T-helper 1 cell treated with Interleukin-12 subunit alpha and Interleukin-12 subunit beta and Interleukin-4 antibody, amounts not matched to agents 30 μg/mL and 1 μg/mL, for 36 hours (primary cell): ENCODE measurements around the gene PGAP1.

Experiments
- H3K27ac Mint-ChIP-seq: one replicate; pipeline ENCODE4 v1.8.0; 2021; ENCODE audit warnings: mild to moderate bottlenecking, mixed read lengths
- H3K27me3 Mint-ChIP-seq: one replicate; pipeline ENCODE4 v1.8.0; 2021; ENCODE audit warnings: low read depth, mixed read lengths
- H3K36me3 Mint-ChIP-seq: one replicate; pipeline ENCODE4 v1.8.0; 2021; ENCODE audit warnings: low read depth, mixed read lengths
- H3K4me1 Mint-ChIP-seq: one replicate; pipeline ENCODE4 v1.8.0; 2021; ENCODE audit warnings: low read depth, mixed read lengths
- H3K4me3 Mint-ChIP-seq: one replicate; pipeline ENCODE4 v1.8.0; 2021; ENCODE audit warnings: mild to moderate bottlenecking, moderate library complexity, mixed read lengths
- H3K9me3 Mint-ChIP-seq: one replicate; pipeline ENCODE4 v1.8.0; 2021; ENCODE audit warnings: mixed read lengths

The PGAP1 gene

DNA sequence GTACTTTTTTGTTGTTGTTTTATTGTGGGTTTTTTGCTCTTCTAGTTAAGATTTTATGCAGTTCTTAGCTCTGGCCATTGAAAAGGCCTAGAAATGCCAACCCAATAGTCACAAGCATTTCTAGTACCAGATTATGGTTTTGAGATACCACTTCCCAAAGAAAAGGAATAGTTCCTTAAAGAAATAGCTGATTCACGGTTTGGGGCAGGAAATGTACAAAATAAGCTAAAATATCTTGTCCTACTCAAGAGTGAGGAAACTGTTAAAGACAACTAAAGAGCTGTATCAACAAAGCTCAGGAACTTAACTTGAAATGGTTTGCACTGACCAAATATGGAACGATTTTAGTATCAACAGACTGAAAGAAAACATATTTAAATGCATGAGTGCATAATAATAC is 35.4 kb downstream of the PGAP1 start:
- no peaks in the 10 kb centered on the region for H3K27me3 Mint-ChIP-seq
- H3K9me3 Mint-ChIP-seq, result no peaks in the 10 kb centered on the region
- peaks cover 12% of the 10 kb centered on the region for H3K4me1 Mint-ChIP-seq
- H3K4me3 Mint-ChIP-seq, result no peak overlapping the region
- peaks cover 55% of the 10 kb centered on the region for H3K36me3 Mint-ChIP-seq
- H3K27ac Mint-ChIP-seq, result no peak overlapping the region

DNA sequence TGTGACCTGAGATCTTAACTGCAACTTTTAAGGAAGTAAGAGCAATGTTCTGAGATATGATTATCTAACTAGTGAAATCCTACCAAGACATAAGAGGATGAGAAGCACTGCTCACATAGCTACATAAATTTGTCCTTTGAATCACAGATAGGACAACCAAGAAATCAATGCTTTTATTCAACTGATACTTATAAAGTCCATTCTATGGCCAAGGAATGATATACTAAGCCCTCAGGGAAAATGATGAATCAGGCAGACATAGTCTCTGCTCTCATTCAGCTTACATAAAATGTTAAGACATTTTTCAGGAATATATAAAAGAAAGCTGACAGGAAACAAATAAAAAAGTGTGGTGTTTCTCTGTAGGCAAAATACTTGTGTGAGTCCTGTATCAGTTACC is 39.1 kb downstream of the PGAP1 start:
- H3K27me3 Mint-ChIP-seq, result no peaks in the 10 kb centered on the region
- no peak overlapping the region for H3K27ac Mint-ChIP-seq
- H3K9me3 Mint-ChIP-seq, result no peaks in the 10 kb centered on the region
- H3K4me1 Mint-ChIP-seq, result peaks cover 6% of the 10 kb centered on the region
- H3K36me3 Mint-ChIP-seq, result peaks cover 56% of the 10 kb centered on the region
- H3K4me3 Mint-ChIP-seq, result no peak overlapping the region

GRCh38 chr2:196884368-196884767 is 42.1 kb downstream of the PGAP1 start:
- Mint-ChIP-seq H3K27me3 (no peaks in the 10 kb centered on the region), H3K9me3 (peaks cover 13% of the 10 kb centered on the region)

DNA sequence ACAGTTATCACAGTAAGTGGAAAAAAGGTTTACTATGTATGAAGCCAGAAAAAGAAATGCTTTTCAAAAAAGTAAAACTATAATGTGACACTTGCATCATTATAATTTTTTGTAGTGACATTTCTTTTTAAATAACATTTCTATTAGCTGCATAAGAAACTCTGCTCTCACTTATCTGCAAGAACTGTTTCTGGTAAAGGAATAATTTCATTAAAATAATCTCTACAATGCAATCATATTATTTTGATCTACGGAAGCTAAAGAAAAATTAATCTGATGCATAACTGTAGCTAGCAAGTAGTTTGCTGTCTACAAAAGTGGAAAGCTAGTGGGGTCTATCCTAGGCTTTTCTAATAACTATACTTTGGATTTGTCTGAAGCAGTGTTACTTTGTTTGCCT is 50.1 kb downstream of the PGAP1 start:
- Mint-ChIP-seq H3K27ac (no peak overlapping the region), H3K9me3 (peaks cover 6% of the 10 kb centered on the region), H3K4me1 (peaks cover 25% of the 10 kb centered on the region), H3K36me3 (peaks cover 43% of the 10 kb centered on the region), H3K4me3 (no peak overlapping the region), H3K27me3 (no peaks in the 10 kb centered on the region)

More at GRCh38 chr2:196884368-196884767, 42.1 kb downstream of the PGAP1 start:
- no peak overlapping the region for H3K27ac Mint-ChIP-seq
- no peak overlapping the region for H3K4me3 Mint-ChIP-seq
- H3K36me3 Mint-ChIP-seq, result peaks cover 62% of the 10 kb centered on the region
- H3K4me1 Mint-ChIP-seq, result peaks cover 2% of the 10 kb centered on the region

- no peaks in the 10 kb centered on the region for H3K9me3 Mint-ChIP-seq
- H3K4me3 Mint-ChIP-seq, result no peak overlapping the region
- peaks cover 27% of the 10 kb centered on the region for H3K4me1 Mint-ChIP-seq
- H3K27ac Mint-ChIP-seq, result no peak overlapping the region
- no peaks in the 10 kb centered on the region for H3K27me3 Mint-ChIP-seq
- peaks cover 39% of the 10 kb centered on the region for H3K36me3 Mint-ChIP-seq
Measured at GRCh38 chr2:196875414-196875813, 51.1 kb downstream of the PGAP1 start.

DNA sequence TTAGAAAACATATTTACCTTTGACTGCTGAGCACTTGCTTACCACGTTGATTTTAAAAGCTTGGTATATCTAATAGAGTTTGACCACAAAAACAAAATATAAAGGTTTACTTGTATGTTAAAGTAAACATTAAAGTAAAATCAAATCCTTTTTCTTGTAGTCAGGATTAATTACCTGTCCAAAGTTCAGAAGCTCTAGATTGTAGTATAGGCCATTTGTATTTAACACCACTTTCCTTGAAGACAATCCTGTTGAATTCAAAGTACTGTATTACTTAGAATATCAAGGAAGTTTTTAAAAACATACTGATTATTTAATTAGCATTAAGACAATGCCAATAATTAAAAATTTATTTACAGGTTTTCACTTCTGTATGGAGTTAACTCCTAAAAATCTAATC is 53.0 kb downstream of the PGAP1 start:
- H3K4me3 Mint-ChIP-seq, result no peak overlapping the region
- no peaks in the 10 kb centered on the region for H3K9me3 Mint-ChIP-seq
- peaks cover 31% of the 10 kb centered on the region for H3K36me3 Mint-ChIP-seq
- H3K27ac Mint-ChIP-seq, result no peak overlapping the region
- no peaks in the 10 kb centered on the region for H3K27me3 Mint-ChIP-seq
- H3K4me1 Mint-ChIP-seq, result peaks cover 27% of the 10 kb centered on the region

GRCh38 chr2:196854629-196855028 is 71.9 kb downstream of the PGAP1 start:
- Mint-ChIP-seq H3K9me3 (peaks cover 12% of the 10 kb centered on the region), H3K36me3 (peaks cover 43% of the 10 kb centered on the region), H3K4me3 (no peak overlapping the region), H3K4me1 (peaks cover 21% of the 10 kb centered on the region), H3K27ac (no peak overlapping the region), H3K27me3 (no peaks in the 10 kb centered on the region)

GRCh38 chr2:196853301-196854087 is 73.0 kb downstream of the PGAP1 start:
- H3K9me3 Mint-ChIP-seq, result peaks cover 3% of the 10 kb centered on the region
- H3K27me3 Mint-ChIP-seq, result no peaks in the 10 kb centered on the region
- no peak overlapping the region for H3K4me3 Mint-ChIP-seq
- H3K4me1 Mint-ChIP-seq, result peaks cover 19% of the 10 kb centered on the region
- no peak overlapping the region for H3K27ac Mint-ChIP-seq
- peaks cover 33% of the 10 kb centered on the region for H3K36me3 Mint-ChIP-seq

DNA sequence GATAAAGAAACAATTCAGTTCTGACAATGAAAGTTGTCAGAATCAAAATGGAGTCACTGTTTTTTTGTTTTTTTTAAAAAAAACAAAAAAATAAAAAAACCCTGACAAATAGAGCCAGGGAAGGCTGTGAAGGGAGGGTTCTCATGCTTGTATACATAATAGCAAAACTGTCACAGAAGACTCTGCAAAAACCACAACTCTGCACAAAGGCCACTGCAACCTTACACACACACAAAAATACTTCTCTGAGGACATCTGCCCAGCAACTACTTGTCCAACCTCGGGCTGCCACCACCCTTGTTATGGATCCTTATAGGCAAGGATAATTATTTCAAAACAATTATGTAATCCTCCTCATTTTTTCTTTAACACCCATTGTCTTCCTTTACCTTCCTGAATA is 75.4 kb downstream of the PGAP1 start:
- peaks cover 25% of the 10 kb centered on the region for H3K4me1 Mint-ChIP-seq
- H3K27me3 Mint-ChIP-seq, result no peaks in the 10 kb centered on the region
- H3K27ac Mint-ChIP-seq, result no peak overlapping the region
- H3K36me3 Mint-ChIP-seq, result peaks cover 31% of the 10 kb centered on the region
- no peaks in the 10 kb centered on the region for H3K9me3 Mint-ChIP-seq
- H3K4me3 Mint-ChIP-seq, result no peak overlapping the region

DNA sequence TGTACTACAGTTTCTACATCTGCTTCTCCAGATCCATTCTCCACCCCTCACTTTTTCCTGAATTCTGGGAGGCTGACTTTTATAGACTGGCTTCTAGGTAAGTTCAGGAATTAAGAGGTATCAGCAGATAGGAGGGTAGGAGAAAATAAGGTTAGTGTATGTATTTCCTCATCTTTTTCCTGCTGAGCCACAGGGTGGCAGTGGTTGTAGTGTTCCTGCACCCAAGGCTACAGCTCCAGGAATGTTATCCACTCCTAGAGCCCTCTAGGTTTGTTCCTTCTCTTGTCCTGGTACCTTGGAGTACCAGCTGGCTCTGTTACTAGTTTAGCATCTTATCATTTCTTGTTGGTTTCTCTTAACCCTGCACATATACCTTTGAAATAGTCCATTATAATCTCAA is 76.6 kb downstream of the PGAP1 start:
- no peaks in the 10 kb centered on the region for H3K9me3 Mint-ChIP-seq
- H3K27me3 Mint-ChIP-seq, result no peaks in the 10 kb centered on the region
- H3K36me3 Mint-ChIP-seq, result peaks cover 39% of the 10 kb centered on the region
- no peak overlapping the region for H3K4me3 Mint-ChIP-seq
- peaks cover 31% of the 10 kb centered on the region for H3K4me1 Mint-ChIP-seq
- no peak overlapping the region for H3K27ac Mint-ChIP-seq

DNA sequence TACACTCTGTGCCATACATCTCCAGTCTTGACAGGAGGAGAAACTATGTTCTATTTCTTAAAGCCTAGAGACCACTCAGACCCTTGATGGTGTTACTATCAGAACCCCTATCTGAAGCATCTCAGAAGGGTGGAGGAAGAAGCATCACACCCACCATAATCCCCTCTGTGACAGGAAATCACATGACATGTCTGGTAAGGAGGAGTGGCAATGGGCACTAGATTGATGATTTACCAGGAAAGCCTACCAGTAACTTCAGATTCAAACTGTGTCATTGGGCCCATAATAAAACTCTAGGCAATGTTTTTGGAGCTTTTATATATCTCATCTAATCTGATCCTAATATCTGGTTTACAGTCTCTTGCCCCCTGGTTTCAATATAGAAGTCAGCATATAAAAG is 80.2 kb downstream of the PGAP1 start:
- Mint-ChIP-seq H3K4me1 (peaks cover 21% of the 10 kb centered on the region), H3K27me3 (no peaks in the 10 kb centered on the region), H3K27ac (no peak overlapping the region), H3K4me3 (no peak overlapping the region), H3K36me3 (peaks cover 40% of the 10 kb centered on the region), H3K9me3 (no peaks in the 10 kb centered on the region)

DNA sequence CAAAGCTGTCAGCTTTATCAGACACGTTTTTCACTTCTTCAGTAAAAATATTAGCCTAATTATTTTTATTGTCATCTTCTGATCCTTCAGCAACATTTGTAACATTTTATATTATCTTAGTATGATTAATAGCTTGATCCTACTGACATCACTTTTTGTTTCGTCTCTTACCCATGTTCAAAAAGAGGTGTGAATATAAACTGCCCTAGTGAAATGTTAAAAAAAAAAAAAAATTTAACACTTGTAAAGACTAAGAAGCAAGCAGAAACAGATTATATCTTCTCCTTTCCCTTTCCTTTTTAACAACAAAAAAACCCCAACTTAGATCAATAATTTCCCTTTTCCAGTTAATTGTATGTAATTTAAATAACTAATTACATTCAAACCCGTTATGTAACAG is 81.1 kb downstream of the PGAP1 start:
- Mint-ChIP-seq H3K4me1 (peaks cover 20% of the 10 kb centered on the region), H3K27me3 (no peaks in the 10 kb centered on the region), H3K27ac (no peak overlapping the region), H3K4me3 (no peak overlapping the region), H3K9me3 (no peaks in the 10 kb centered on the region), H3K36me3 (peaks cover 42% of the 10 kb centered on the region)

DNA sequence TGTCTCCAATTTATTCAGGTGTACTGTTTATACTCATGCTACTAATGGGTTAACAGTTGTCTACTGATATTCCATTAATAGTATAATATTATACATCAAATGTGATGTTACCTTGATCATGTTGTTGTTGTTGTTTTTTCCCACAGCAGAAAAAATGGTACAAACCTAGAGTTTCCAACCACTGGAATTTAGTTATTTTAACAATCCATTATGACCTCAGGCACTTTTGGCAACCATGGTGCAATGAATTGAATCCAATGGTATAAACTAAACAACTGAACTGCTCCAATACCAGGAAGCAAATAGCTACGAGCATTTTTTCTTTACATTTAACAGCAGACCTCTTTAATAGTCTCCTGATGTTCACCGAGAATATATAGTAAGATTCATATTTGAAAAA is 86.3 kb downstream of the PGAP1 start:
- Mint-ChIP-seq H3K27me3 (no peaks in the 10 kb centered on the region), H3K27ac (no peak overlapping the region), H3K4me3 (no peak overlapping the region), H3K9me3 (no peaks in the 10 kb centered on the region), H3K36me3 (peaks cover 29% of the 10 kb centered on the region), H3K4me1 (peaks cover 5% of the 10 kb centered on the region)

DNA sequence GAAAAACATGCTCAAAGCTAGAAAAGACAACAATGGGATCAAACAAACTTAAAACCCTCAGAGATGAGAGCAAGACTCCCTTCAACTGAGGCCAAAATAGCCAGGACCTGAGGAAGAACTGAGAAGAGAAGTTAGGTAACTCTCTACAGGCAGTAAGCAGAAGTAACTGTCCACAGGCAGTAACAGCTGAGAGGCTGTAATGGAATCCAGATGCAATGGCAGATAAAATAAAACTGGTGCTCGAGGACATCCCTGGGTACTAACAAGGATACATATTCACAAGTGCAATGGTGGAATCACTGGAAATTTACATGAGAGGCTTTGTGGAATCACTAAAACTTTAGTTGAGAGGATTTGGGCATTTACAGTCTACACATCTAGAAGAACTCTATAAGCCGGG is 86.9 kb downstream of the PGAP1 start:
- Mint-ChIP-seq H3K27me3 (no peaks in the 10 kb centered on the region), H3K4me1 (peaks cover 5% of the 10 kb centered on the region), H3K9me3 (no peaks in the 10 kb centered on the region), H3K36me3 (peaks cover 28% of the 10 kb centered on the region), H3K4me3 (no peak overlapping the region), H3K27ac (no peak overlapping the region)

DNA sequence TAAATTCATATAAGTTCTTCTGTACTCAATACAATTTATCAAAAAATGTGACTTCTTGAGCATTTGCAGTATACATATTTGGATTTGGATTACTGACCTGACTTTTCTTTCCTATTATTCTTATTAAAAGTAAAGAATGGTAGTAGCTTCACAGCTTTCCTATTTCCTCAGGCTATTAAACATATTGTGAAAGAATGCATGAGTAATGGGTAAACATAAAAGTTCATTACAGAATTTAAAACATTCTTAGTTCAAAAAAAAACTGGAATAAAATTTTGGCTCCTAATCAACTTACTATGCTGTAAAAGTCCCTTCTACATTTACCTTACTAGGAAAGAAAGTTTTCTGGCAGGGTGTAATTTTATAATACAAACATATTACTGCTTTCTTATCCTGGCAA is 90.1 kb downstream of the PGAP1 start:
- Mint-ChIP-seq H3K4me1 (peaks cover 5% of the 10 kb centered on the region), H3K9me3 (no peaks in the 10 kb centered on the region), H3K27ac (no peak overlapping the region), H3K27me3 (no peaks in the 10 kb centered on the region), H3K36me3 (peaks cover 26% of the 10 kb centered on the region), H3K4me3 (no peak overlapping the region)

DNA sequence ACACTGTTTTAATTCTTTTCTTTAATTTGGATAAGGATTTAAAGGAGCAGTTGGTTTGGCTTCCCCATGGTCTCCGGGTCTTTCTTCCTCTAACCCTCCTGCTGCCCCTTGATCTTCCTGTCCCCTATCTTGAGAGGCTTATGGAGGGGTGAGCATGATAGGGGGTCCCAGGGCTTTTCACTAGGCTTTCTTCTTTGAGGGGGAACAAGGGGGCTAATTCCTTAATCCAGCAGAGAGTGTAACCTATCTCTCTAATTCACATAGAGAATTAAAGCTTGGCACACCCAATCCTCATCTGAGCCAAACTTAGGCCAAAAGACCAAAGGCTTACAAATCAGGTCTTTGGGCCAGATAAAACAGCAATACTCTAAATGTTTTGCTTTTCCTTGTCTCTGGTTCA is 95.8 kb downstream of the PGAP1 start:
- H3K4me3 Mint-ChIP-seq, result no peak overlapping the region
- no peaks in the 10 kb centered on the region for H3K9me3 Mint-ChIP-seq
- peaks cover 20% of the 10 kb centered on the region for H3K36me3 Mint-ChIP-seq
- no peak overlapping the region for H3K27ac Mint-ChIP-seq
- H3K4me1 Mint-ChIP-seq, result peaks cover 16% of the 10 kb centered on the region
- no peaks in the 10 kb centered on the region for H3K27me3 Mint-ChIP-seq
